SK-N-SH treated with all-trans-retinoic acid at 6 μM for 48 hours (cell line): Measurements from ENCODE around the gene EVI5.

Experiments
- CSRNP3 ChIP-seq: fragments of 250-450 bp; sonication (Bioruptor Pico); IDR thresholded peaks from 2 replicates; pipeline ENCODE4 v1.5.1; 2021; ENCODE audit warnings: mild to moderate bottlenecking, moderate library complexity
- OSR1 ChIP-seq: fragments of 250-450 bp; sonication (Bioruptor Pico); IDR thresholded peaks from 2 replicates; pipeline ENCODE4 v1.8.0; 2022; ENCODE audit warnings: moderate library complexity, mild to moderate bottlenecking, inconsistent platforms
- PPARA ChIP-seq: fragments of 250-450 bp; sonication (Bioruptor Pico); IDR thresholded peaks from 2 replicates; pipeline ENCODE4 v1.5.0; 2020; ENCODE audit warnings: mild to moderate bottlenecking, borderline replicate concordance
- SNAI2 ChIP-seq: fragments of 250-450 bp; sonication (Bioruptor Pico); IDR thresholded peaks from 2 replicates; pipeline ENCODE4 v1.5.0; 2020; ENCODE audit warnings: mild to moderate bottlenecking, moderate library complexity
- ZC3H10 ChIP-seq: fragments of 250-450 bp; sonication (Bioruptor Pico); IDR thresholded peaks from 2 replicates; pipeline ENCODE4 v1.5.1; 2021; ENCODE audit warnings: mild to moderate bottlenecking, moderate library complexity

- no peak for TF ChIP-seq OSR1 (CRISPR knock-in tag)
- TF ChIP-seq SNAI2: no peak
- TF ChIP-seq CSRNP3: no peak
- TF ChIP-seq ZC3H10: no peak
- no peak for TF ChIP-seq PPARA (CRISPR knock-in tag)
Measured at GRCh38 chr1:92730476-92730875, 54.4 kb downstream of the EVI5 start.
